HepG2 (cell line): ENCODE data around the gene OARD1. TPM values are rescaled to one million over a fixed set of nuclear protein-coding genes. Genes with fewer than 3 reads are reported as not detected.

Experiments
- ATAC-seq: fragments of 200-7000 bp; cut with Tn5 transposase; 3 replicates; pipeline ENCODE4 v1.9.1; 2020; ENCODE audit warnings: mild to moderate bottlenecking, moderate library complexity
- BruUV-seq: library from RNA; stranded (reverse); fragments of 400-500 nt; replicated peaks from 2 replicates; lab custom pipeline; 2021; lab: Mats Ljungman, UMichigan
- CTCF ChIA-PET: fragments of 300-600 bp; formaldehyde crosslinking; extraction: SDS; loops from one replicate; lab custom pipeline; 2021; ENCODE audit warnings: low total read pairs, inconsistent platforms, low intra/inter-chr PET ratio; lab: Yijun Ruan, JAX
- POLR2A ChIA-PET: fragments of 350-600 bp; sonication (Branson Sonifier 250); formaldehyde crosslinking; loops from one replicate; lab custom pipeline; 2020; ENCODE audit warnings: antibody characterized with exemption, inconsistent platforms; lab: Yijun Ruan, JAX
- DNase-seq: peaks from one replicate; pipeline ENCODE4 v3.0.0-alpha.2; 2015; ENCODE audit warnings: low spot score
- FAIRE-seq: peaks from 3 replicates; lab custom pipeline; 2011; peaks lifted over from hg19 to GRCh38; lab: Jason Lieb, UNC
- H2AFZ ChIP-seq: one replicate; pipeline ENCODE4 v1.6.1; 2011; ENCODE audit warnings: low read length, inconsistent platforms
- H3K27ac ChIP-seq: fragments of 300-600 bp; 3 replicates; pipeline ENCODE4 v1.8.0; 2011; ENCODE audit warnings: mixed run types, mild to moderate bottlenecking, mixed read lengths, low read length, inconsistent platforms; ENCODE audit not compliant: insufficient read depth; ENCODE audit errors: extremely low read length
- H3K27me3 ChIP-seq, 2 experiments: fragments of 200-600 bp in 1 of 2; 2 replicates in 1 of 2; 3 replicates in 1 of 2; pipeline versions ENCODE4 v1.6.0 to v1.8.0; 2011; ENCODE audit warnings: low read length in 2 of 2, mild to moderate bottlenecking in 2 of 2, moderate library complexity in 2 of 2, inconsistent platforms in 1 of 2; ENCODE audit not compliant: insufficient read depth in 2 of 2, control insufficient read depth in 1 of 2
- H3K36me3 ChIP-seq, 2 experiments: fragments of 200-600 bp in 1 of 2; replicated peaks in 1 of 2; 2 replicates in 1 of 2; 3 replicates in 1 of 2; pipeline versions ENCODE4 v1.5.1 to v1.8.0; 2011; ENCODE audit warnings: low read length in 2 of 2, inconsistent platforms in 1 of 2; ENCODE audit not compliant: insufficient read depth in 2 of 2, control insufficient read depth in 1 of 2
- H3K4me1 ChIP-seq: 2 replicates; pipeline ENCODE4 v1.5.1; 2012; ENCODE audit warnings: low read length, inconsistent platforms; ENCODE audit not compliant: insufficient read depth
- H3K4me2 ChIP-seq: 2 replicates; pipeline ENCODE4 v1.6.0; 2011; ENCODE audit warnings: low read depth, low read length, inconsistent platforms
- H3K4me3 ChIP-seq, 3 experiments: fragments of 200-600 bp in 1 of 3; sonication (generic), shearing (Covaris generic) in 1 of 3; replicated peaks in 1 of 3; 2 replicates each; pipeline ENCODE4 v1.5.1; 2011 to 2016; ENCODE audit warnings: low read length in 3 of 3, inconsistent platforms in 2 of 3, low read depth in 2 of 3, mild to moderate bottlenecking in 2 of 3, control low read depth in 1 of 3, mixed read lengths in 1 of 3; ENCODE audit not compliant: insufficient read depth in 1 of 3
- H3K79me2 ChIP-seq: one replicate; pipeline ENCODE4 v1.6.1; 2011; ENCODE audit warnings: low read length, inconsistent platforms; ENCODE audit not compliant: insufficient read depth
- H3K9ac ChIP-seq: 2 replicates; pipeline ENCODE4 v1.6.0; 2011; ENCODE audit warnings: mild to moderate bottlenecking, low read depth, low read length, inconsistent platforms; ENCODE audit not compliant: insufficient read depth
- H3K9me3 ChIP-seq: 2 replicates; pipeline ENCODE4 v1.5.1; 2012; ENCODE audit warnings: mild to moderate bottlenecking, low read length
- H4K20me1 ChIP-seq: 2 replicates; pipeline ENCODE4 v1.6.0; 2011; ENCODE audit warnings: inconsistent platforms, mild to moderate bottlenecking, low read length, moderate library complexity; ENCODE audit not compliant: insufficient read depth
- GFI1 ChIP-seq: sonication (generic); formaldehyde crosslinking; IDR thresholded peaks from 2 replicates; pipeline ENCODE4 v1.5.0; 2020; ENCODE audit warnings: missing genetic modification reagents, mild to moderate bottlenecking, borderline replicate concordance
- IKZF1 ChIP-seq: fragments of 450-650 bp; IDR thresholded peaks from 2 replicates; pipeline ENCODE4 v1.7.1; 2016
- KLF13 ChIP-seq: sonication (generic); formaldehyde crosslinking; IDR thresholded peaks from 2 replicates; pipeline ENCODE4 v1.4.0; 2020; ENCODE audit warnings: mild to moderate bottlenecking, missing genetic modification reagents
- MED13 ChIP-seq: sonication (generic); formaldehyde crosslinking; IDR thresholded peaks from 2 replicates; pipeline ENCODE4 v1.5.0; 2020; ENCODE audit warnings: missing genetic modification reagents
- RFXAP ChIP-seq: sonication (generic); formaldehyde crosslinking; IDR thresholded peaks from 2 replicates; pipeline ENCODE4 v1.4.0; 2020; ENCODE audit warnings: missing genetic modification reagents, borderline replicate concordance
- TOE1 ChIP-seq: sonication (generic); formaldehyde crosslinking; IDR thresholded peaks from 2 replicates; pipeline ENCODE4 v1.4.0; 2020; ENCODE audit warnings: mild to moderate bottlenecking, missing genetic modification reagents
- ZFP36L1 ChIP-seq: sonication (generic); formaldehyde crosslinking; IDR thresholded peaks from 2 replicates; pipeline ENCODE4 v1.8.0; 2022; ENCODE audit warnings: mild to moderate bottlenecking, missing genetic modification reagents, moderate library complexity
- ZNF251 ChIP-seq: sonication (generic); formaldehyde crosslinking; IDR thresholded peaks from 2 replicates; pipeline ENCODE4 v1.9.0; 2021; ENCODE audit warnings: mild to moderate bottlenecking, missing genetic modification reagents
- ZNF326 ChIP-seq: sonication (generic); formaldehyde crosslinking; IDR thresholded peaks from 2 replicates; pipeline ENCODE4 v1.4.0; 2020; ENCODE audit warnings: missing genetic modification reagents, borderline replicate concordance
- ZNF460 ChIP-seq: sonication (generic); formaldehyde crosslinking; IDR thresholded peaks from 2 replicates; pipeline ENCODE4 v1.5.1; 2020; ENCODE audit warnings: missing genetic modification reagents, mild to moderate bottlenecking, borderline replicate concordance
- ZNF660 ChIP-seq: sonication (generic); formaldehyde crosslinking; IDR thresholded peaks from 2 replicates; pipeline ENCODE4 v1.5.1; 2020; ENCODE audit warnings: mild to moderate bottlenecking, low read depth, missing genetic modification reagents, borderline replicate concordance
- WGBS: methylation state at CpG from one replicate; pipeline ENCODE4 v1.1.6; 2017; ENCODE audit warnings: low lambda C conversion rate; 5-methylcytosine and 5-hydroxymethylcytosine counted together
- in situ Hi-C: cut with HindIII; loops from 2 replicates; pipeline ENCODE4 v1.10.0; 2017; ENCODE audit warnings: low pct_unique_long_range_greater_than_20kb; ENCODE audit not compliant: extremely low pct_ligation_motif_present
- intact Hi-C: fragments of 100-400 bp; cut with micrococcal nuclease; formaldehyde crosslinking; loops from one replicate; pipeline ENCODE4 v1.10.0; 2022; ENCODE audit not compliant: unreplicated experiment
- polyA plus RNA-seq, 8 experiments: library from polyadenylated mRNA; depleted of rRNA in 3 of 8; stranded (reverse) in 7 of 8; unstranded in 1 of 8; fragments of >200 nt; fragmentation: Illumina TruSeq in 4 of 8; extraction: Trizol in 4 of 8; gene quantifications; 2 replicates each; pipeline versions ENCODE4 v1.2.1 to v1.2.3, GENCODE V29; 2011 to 2016; ENCODE audit warnings: low read depth in 4 of 8, missing spikeins in 1 of 8, mixed read lengths in 1 of 8; ENCODE audit not compliant: insufficient read depth in 1 of 8
- total RNA-seq, 5 experiments: library from RNA; depleted of rRNA; stranded (reverse); fragments of >200 nt; fragmentation: Illumina TruSeq; extraction: Trizol; gene quantifications; 2 replicates each; pipeline ENCODE4 v1.2.3, GENCODE V29; 2016; ENCODE audit warnings: low read depth in 1 of 5
- TF ChIP-seq, protein P1 (sequence below): sonication (generic); formaldehyde crosslinking; IDR thresholded peaks from 2 replicates; pipeline ENCODE4 v1.4.0; 2020; ENCODE audit warnings: missing genetic modification reagents
- TF ChIP-seq, protein P2 (sequence below): sonication (generic); formaldehyde crosslinking; IDR thresholded peaks from 2 replicates; pipeline ENCODE4 v1.8.0; 2022; ENCODE audit warnings: missing genetic modification reagents, mild to moderate bottlenecking, borderline replicate concordance

Gene OARD1
- total and polyA plus RNA-seq, 2 of the 13 experiments (the other 11 are each of a cell fraction or from before 2014, with no cell fraction given), result 18.4 to 49.0 TPM

DNA sequence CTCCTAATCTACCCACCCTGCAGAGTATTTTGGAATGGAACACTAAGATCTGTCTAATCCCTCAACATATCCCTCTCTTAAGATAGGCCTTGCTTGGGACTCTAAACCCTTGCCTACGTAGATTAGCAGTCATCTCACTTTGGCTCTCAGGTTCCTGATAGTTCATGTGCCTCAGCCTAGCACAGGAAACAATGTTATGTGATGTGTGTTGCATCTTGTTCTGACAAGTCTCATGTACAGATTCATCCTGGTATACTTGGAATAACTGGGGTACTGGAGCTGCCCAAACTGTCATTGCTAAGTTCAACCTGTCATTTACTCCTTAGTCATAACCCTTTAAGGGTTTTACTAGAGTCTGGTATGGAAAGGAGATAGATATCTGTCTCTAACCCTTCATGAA is 47.9 kb upstream of the OARD1 start:
- DNase-seq (no peak), FAIRE-seq (no peak), ATAC-seq (no peak)
- H3K4me2 ChIP-seq, result no peak overlapping the region
- ChIA-PET CTCF (no interaction called here), POLR2A (no interaction called here)
- H4K20me1 ChIP-seq, result no peaks in the 10 kb centered on the region
- 19% methylated on average over 1 of the region's 1 CpG for WGBS
- H3K27me3 ChIP-seq, result peaks cover 0 to 1% of the 10 kb centered on the region in 2 experiments; a peak in 1 of 5 replicates
- in situ Hi-C loops, result no loop called here
- H3K9me3 ChIP-seq, result no peaks in the 10 kb centered on the region
- TF ChIP-seq ZNF460, result no peak
- no peaks in the 10 kb centered on the region for H3K36me3 ChIP-seq
- H3K79me2 ChIP-seq, result no peaks in the 10 kb centered on the region
- BruUV-seq, result no TSS peak
- no peak overlapping the region for H3K27ac ChIP-seq
- H2AFZ ChIP-seq, result no peak overlapping the region
- no peak overlapping the region for H3K4me3 ChIP-seq
- intact Hi-C loops, result no loop called here
- H3K9ac ChIP-seq, result no peak overlapping the region
- peaks cover 5% of the 10 kb centered on the region for H3K4me1 ChIP-seq

DNA sequence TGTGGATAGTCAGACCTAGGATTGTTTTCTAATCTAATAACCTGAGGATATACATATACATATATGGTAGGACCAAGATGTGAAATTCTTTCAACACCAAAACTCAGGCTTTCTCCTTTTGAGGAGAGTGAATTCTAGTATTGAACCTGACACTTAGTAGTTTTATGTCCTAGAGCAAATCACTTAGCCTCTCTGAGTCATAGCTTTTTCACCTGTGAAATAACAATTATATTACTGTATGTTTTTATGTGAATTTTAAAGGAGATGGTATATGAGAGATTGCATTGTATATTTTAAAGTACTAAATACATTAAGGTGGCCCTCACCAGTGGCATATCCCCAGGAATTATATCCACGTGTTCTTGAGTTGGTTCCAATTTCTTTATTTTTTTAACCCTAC is 47.4 kb upstream of the OARD1 start:
- no peak overlapping the region for H2AFZ ChIP-seq
- no peaks in the 10 kb centered on the region for H3K79me2 ChIP-seq
- BruUV-seq, result no TSS peak
- no peak for TF ChIP-seq GFI1 (CRISPR knock-in tag)
- no peak for TF ChIP-seq ZFP36L1 (CRISPR knock-in tag)
- TF ChIP-seq, protein P1, sequence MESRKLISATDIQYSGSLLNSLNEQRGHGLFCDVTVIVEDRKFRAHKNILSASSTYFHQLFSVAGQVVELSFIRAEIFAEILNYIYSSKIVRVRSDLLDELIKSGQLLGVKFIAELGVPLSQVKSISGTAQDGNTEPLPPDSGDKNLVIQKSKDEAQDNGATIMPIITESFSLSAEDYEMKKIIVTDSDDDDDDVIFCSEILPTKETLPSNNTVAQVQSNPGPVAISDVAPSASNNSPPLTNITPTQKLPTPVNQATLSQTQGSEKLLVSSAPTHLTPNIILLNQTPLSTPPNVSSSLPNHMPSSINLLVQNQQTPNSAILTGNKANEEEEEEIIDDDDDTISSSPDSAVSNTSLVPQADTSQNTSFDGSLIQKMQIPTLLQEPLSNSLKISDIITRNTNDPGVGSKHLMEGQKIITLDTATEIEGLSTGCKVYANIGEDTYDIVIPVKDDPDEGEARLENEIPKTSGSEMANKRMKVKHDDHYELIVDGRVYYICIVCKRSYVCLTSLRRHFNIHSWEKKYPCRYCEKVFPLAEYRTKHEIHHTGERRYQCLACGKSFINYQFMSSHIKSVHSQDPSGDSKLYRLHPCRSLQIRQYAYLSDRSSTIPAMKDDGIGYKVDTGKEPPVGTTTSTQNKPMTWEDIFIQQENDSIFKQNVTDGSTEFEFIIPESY (CRISPR knock-in tag), result no peak
- TF ChIP-seq IKZF1, result no peak
- TF ChIP-seq KLF13, result no peak
- TF ChIP-seq, protein P2, sequence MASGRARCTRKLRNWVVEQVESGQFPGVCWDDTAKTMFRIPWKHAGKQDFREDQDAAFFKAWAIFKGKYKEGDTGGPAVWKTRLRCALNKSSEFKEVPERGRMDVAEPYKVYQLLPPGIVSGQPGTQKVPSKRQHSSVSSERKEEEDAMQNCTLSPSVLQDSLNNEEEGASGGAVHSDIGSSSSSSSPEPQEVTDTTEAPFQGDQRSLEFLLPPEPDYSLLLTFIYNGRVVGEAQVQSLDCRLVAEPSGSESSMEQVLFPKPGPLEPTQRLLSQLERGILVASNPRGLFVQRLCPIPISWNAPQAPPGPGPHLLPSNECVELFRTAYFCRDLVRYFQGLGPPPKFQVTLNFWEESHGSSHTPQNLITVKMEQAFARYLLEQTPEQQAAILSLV (CRISPR knock-in tag), result no peak
- no peak for TF ChIP-seq ZNF251 (CRISPR knock-in tag)
- no peak for TF ChIP-seq MED13 (CRISPR knock-in tag)
- TF ChIP-seq RFXAP (CRISPR knock-in tag), result no peak
- TF ChIP-seq ZNF660, result no peak
- no peak for TF ChIP-seq TOE1
- no peak for TF ChIP-seq ZNF326 (CRISPR knock-in tag)
- TF ChIP-seq, all 625 proteins: peak for 0
- in situ Hi-C loops (no loop called here), intact Hi-C loops (no loop called here)
- DNase-seq (no peak), ATAC-seq (no peak), FAIRE-seq (no peak)
- Histone ChIP-seq H3K4me2 (no peak overlapping the region), H3K36me3 (no peaks in the 10 kb centered on the region), H3K27me3 (peaks cover 0 to 1% of the 10 kb centered on the region in 2 experiments; a peak in 1 of 5 replicates), H3K9ac (no peak overlapping the region), H3K9me3 (no peaks in the 10 kb centered on the region), H3K4me3 (no peak overlapping the region), H4K20me1 (no peaks in the 10 kb centered on the region), H3K4me1 (peaks cover 11% of the 10 kb centered on the region), H3K27ac (no peak overlapping the region)
- ChIA-PET POLR2A (no interaction called here), CTCF (no interaction called here)
- 0% methylated on average over 1 of the region's 1 CpG for WGBS
